Gastrocnemius medialis (tissue), 4 donors: ENCODE data around the gene HACL1. TPM values are rescaled to one million over a fixed set of nuclear protein-coding genes. Genes with fewer than 3 reads are reported as not detected.

ENCODE experiments used
- ATAC-seq, 2 donors: fragments of 150-250 bp; one replicate each; pipeline ENCODE4 v1.9.1; 2016
- DNase-seq, 2 donors: peaks; one replicate each; pipeline ENCODE4 v3.0.0-alpha.2; 2019
- H3K27ac ChIP-seq, 4 donors: fragments of 200-600 bp; sonication (generic); 1 replicate in 1 of 4; 2 replicates in 3 of 4; pipeline ENCODE4 v1.5.1; 2016 to 2018; ENCODE audit warnings: mild to moderate bottlenecking in 2 of 4, moderate library complexity in 1 of 4
- H3K27me3 ChIP-seq, 3 donors: fragments of 200-600 bp; sonication (generic) in 2 of 3; 1 replicate in 1 of 3; 2 replicates in 2 of 3; pipeline versions ENCODE4 v1.5.1 to v1.6.0; 2016 to 2019; ENCODE audit warnings: mild to moderate bottlenecking in 1 of 3, moderate library complexity in 1 of 3
- H3K36me3 ChIP-seq, 2 donors: fragments of 200-600 bp; sonication (generic) in 1 of 2; one replicate each; pipeline ENCODE4 v1.5.1; 2017 to 2018
- H3K4me1 ChIP-seq, 2 donors: fragments of 200-600 bp; sonication (generic) in 1 of 2; one replicate each; pipeline ENCODE4 v1.5.1; 2016 to 2017; ENCODE audit warnings: mild to moderate bottlenecking in 2 of 2
- H3K4me3 ChIP-seq, 4 donors: fragments of 200-600 bp; sonication (generic) in 3 of 4; 1 replicate in 1 of 4; 2 replicates in 3 of 4; pipeline ENCODE4 v1.5.1; 2016 to 2019; ENCODE audit warnings: mild to moderate bottlenecking in 2 of 4
- H3K9me3 ChIP-seq, 3 donors: fragments of 200-600 bp; sonication (generic) in 2 of 3; 1 replicate in 1 of 3; 2 replicates in 2 of 3; pipeline ENCODE4 v1.5.1; 2016 to 2019
- POLR2A ChIP-seq, 2 donors: fragments of 450-650 bp; IDR thresholded peaks; one replicate each; pipeline ENCODE4 v1.6.1; 2017; ENCODE audit warnings: antibody characterized with exemption in 2 of 2, mild to moderate bottlenecking in 2 of 2, moderate library complexity in 2 of 2
- in situ Hi-C, 4 donors: fragments of 200-750 bp; cut with MboI; loops; one replicate each; pipeline versions ENCODE4 v1.15.0 to v1.8.0; 2017; ENCODE audit warnings: low sequenced_read_pairs in 4 of 4
- intact Hi-C: fragments of 100-400 bp; cut with DNase I; formaldehyde crosslinking; loops from one replicate; pipeline ENCODE4 v1.15.1; 2023; ENCODE audit warnings: low total_unique reads
- total RNA-seq, 4 donors: library from RNA; depleted of rRNA; stranded (reverse); fragments of >200 nt; gene quantifications; one replicate each; pipeline versions ENCODE4 v1.1.0 to v1.2.3, GENCODE V29; 2016
- TF ChIP-seq, protein P1 (sequence below), 5 experiments: fragments of 450-650 bp in 3 of 5; fragments of 200-600 bp in 2 of 5; sonication (generic) in 2 of 5; IDR thresholded peaks in 4 of 5; conservative IDR thresholded peaks in 1 of 5; 1 replicate in 4 of 5; 2 replicates in 1 of 5; pipeline ENCODE4 v1.5.1; 2016 to 2019; ENCODE audit warnings: antibody characterized with exemption in 5 of 5, mild to moderate bottlenecking in 3 of 5, moderate library complexity in 3 of 5

The HACL1 gene
- total RNA-seq, 4 donors from 2014 or later, result 23.5 to 27.1 (median 24.5) TPM

DNA sequence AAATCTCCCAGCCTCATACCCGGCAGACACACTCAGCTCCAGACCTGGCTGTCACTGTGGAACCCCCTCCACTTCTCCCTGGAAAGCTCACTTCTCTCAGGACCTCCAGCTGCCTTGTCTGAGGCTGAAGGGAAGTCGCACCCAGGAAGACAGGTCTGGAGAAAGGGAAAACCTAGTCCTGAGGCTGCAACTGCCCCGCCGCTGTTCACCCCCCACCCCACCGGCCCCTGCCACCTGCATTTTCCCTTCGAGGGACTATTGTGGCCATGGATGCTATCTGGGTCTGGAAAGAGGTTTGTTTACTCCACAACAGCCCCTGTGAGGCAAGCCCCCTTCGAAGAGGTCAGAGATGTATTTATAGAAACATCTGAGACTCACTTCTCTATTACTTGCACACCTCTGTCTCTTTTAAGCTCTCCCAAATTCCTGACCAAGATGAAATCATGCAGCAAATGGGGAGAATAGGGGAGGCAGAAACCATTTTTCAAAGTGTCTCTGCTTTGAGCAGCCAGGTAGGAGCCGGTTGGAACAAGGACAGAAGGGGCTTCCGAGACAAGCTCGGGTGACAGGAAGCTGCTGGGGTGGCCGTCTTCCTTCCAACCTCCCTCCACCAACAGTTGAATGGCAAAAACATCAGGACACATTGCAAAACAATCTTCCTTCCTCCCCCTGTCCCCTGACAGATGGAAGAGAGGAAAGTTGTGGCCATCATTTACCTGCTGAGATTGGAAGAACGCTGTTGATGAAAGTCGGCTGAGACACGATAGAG, 80.4 kb downstream of the HACL1 start:
- peak in 1 of 2 donors; percentile 3 for TF ChIP-seq POLR2A (IDR thresholded peaks at IDR 0.05)
- TF ChIP-seq, protein P1, sequence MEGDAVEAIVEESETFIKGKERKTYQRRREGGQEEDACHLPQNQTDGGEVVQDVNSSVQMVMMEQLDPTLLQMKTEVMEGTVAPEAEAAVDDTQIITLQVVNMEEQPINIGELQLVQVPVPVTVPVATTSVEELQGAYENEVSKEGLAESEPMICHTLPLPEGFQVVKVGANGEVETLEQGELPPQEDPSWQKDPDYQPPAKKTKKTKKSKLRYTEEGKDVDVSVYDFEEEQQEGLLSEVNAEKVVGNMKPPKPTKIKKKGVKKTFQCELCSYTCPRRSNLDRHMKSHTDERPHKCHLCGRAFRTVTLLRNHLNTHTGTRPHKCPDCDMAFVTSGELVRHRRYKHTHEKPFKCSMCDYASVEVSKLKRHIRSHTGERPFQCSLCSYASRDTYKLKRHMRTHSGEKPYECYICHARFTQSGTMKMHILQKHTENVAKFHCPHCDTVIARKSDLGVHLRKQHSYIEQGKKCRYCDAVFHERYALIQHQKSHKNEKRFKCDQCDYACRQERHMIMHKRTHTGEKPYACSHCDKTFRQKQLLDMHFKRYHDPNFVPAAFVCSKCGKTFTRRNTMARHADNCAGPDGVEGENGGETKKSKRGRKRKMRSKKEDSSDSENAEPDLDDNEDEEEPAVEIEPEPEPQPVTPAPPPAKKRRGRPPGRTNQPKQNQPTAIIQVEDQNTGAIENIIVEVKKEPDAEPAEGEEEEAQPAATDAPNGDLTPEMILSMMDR (IDR thresholded peaks at IDR 0.05 in 4 of 5, conservative IDR thresholded peaks at IDR 0.05 in 1 of 5), result no peak
- intact Hi-C loops (no loop called here), in situ Hi-C loops (no loop called here)
- Histone ChIP-seq H3K4me3 (peak overlapping the region; percentile 29 to 46 (median 39)), H3K27ac (peak overlapping the region; percentile 88 to 96 (median 90)), H3K27me3 (no peaks in the 10 kb centered on the region), H3K4me1 (peaks cover 54 to 66% of the 10 kb centered on the region in 2 donors), H3K9me3 (no peaks in the 10 kb centered on the region), H3K36me3 (no peaks in the 10 kb centered on the region)
- peak in 1 of 2 donors; percentile 27 for DNase-seq
- ATAC-seq, result peak; percentile 16 to 49

DNA sequence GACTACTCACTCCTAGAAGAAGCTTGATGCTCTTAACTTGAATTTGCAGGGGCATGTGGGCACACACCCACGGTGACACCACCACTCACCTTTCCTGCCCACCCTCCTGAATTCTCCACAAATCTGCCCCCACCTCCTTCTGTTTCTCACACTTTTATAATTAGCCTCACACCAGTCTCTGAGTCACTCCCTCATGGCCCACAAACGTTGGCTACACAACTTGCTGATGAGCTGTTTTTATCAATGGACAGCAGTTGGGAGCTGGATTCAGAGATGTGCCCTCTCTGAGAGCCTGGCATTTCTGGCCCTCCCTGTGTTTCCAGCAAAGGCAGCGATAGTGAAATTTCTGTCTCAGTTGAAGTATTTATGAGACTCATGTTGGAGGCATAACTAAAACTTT, 81.2 kb downstream of the HACL1 start:
- Histone ChIP-seq H3K27ac (peak overlapping the region; percentile 88 to 96 (median 90)), H3K27me3 (no peaks in the 10 kb centered on the region), H3K9me3 (no peaks in the 10 kb centered on the region), H3K36me3 (no peaks in the 10 kb centered on the region), H3K4me3 (peak overlapping the region; percentile 6 to 46 (median 39)), H3K4me1 (peaks cover 56 to 66% of the 10 kb centered on the region in 2 donors)
- intact Hi-C loops, result no loop called here
- DNase-seq, result peak; percentile 68 to 75
- in situ Hi-C loops, result no loop called here
- peak; percentile 82 to 93 for ATAC-seq
- peak; percentile 57 to 59 for TF ChIP-seq POLR2A (IDR thresholded peaks at IDR 0.05)
- TF ChIP-seq, protein P1 (IDR thresholded peaks at IDR 0.05 in 4 of 5, conservative IDR thresholded peaks at IDR 0.05 in 1 of 5), result no peak

DNA sequence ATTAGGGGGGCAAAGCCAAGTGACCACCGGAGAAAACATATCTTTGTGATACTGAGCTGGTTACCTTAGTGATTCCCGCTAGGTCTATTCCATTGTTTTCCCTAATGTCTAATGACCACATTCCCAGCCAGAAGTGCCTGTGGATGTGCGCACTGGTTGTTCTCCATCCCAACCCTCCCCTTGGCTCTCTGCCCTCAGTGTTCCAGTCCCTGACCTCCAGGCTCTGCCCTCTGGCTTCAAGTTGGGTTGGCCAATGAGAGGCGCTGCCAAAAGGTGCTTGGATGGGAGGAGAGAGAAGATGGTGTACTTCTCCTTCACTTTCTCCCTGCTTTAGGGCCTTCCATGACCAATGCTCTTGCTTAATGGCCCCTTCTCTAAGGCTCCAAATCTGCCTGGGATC, 82.3 kb downstream of the HACL1 start:
- no peak for ATAC-seq
- peak in 1 of 2 donors; percentile 48 for DNase-seq
- in situ Hi-C loops (no loop called here), intact Hi-C loops (no loop called here)
- Histone ChIP-seq H3K4me3 (no peak overlapping the region), H3K36me3 (no peaks in the 10 kb centered on the region), H3K27ac (peak overlapping the region; percentile 88 to 96 (median 90)), H3K9me3 (no peaks in the 10 kb centered on the region), H3K27me3 (no peaks in the 10 kb centered on the region), H3K4me1 (peaks cover 58 to 63% of the 10 kb centered on the region in 2 donors)
- TF ChIP-seq, protein P1 (IDR thresholded peaks at IDR 0.05 in 4 of 5, conservative IDR thresholded peaks at IDR 0.05 in 1 of 5), result no peak
- TF ChIP-seq POLR2A (IDR thresholded peaks at IDR 0.05), result no peak

DNA sequence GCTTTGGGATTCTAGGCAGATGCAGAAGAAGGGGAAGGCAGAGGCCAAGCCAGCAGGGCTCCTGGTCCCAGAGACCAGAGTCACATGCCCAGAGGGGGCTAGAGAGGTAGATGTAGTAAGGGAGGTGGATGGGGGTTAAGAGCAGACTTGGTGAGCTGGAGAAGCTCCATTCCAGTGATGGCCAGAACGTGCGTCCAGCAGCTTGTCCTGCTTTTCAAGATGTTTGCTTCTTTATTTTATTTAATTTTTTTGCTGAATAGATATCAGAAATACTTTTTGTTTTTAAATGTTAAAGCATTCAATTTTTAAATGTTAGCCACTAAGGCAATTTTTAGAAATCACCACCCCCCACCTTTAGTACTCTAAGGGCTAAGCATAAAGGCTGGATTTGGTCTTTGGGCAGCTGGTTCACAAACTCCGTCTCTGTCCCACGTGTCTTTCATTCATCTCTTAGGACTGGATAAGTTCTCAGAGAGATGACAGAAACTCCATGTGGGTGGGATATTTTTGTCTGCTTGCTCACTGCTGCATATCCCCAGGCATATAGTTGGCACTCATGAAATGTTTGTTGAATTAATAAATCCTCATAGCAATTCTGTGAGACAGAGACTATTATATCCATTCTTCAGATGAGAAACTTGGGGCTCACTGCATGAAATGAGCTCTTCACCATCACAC, 86.6 kb downstream of the HACL1 start:
- Histone ChIP-seq H3K27me3 (no peaks in the 10 kb centered on the region), H3K4me1 (peaks cover 30 to 49% of the 10 kb centered on the region in 2 donors), H3K27ac (peak overlapping the region in 3 of 4 donors; percentile 16 to 92 (median 57)), H3K36me3 (no peaks in the 10 kb centered on the region), H3K4me3 (no peak overlapping the region), H3K9me3 (no peaks in the 10 kb centered on the region)
- TF ChIP-seq POLR2A (IDR thresholded peaks at IDR 0.05), result no peak
- TF ChIP-seq, protein P1 (IDR thresholded peaks at IDR 0.05 in 4 of 5, conservative IDR thresholded peaks at IDR 0.05 in 1 of 5), result no peak
- intact Hi-C loops (no loop called here), in situ Hi-C loops (no loop called here)
- DNase-seq (no peak), ATAC-seq (peak in 1 of 2 donors; percentile 48)
